Fibroblast of lung (primary cell): Measurements from ENCODE around the gene INPP5A.

ENCODE experiments used
- EZH2 ChIP-seq: IDR thresholded peaks from 2 replicates; pipeline ENCODE4 v1.5.1; 2012; ENCODE audit warnings: low read length, control low read depth, mild to moderate bottlenecking; ENCODE audit errors: missing control alignments
- TF ChIP-seq, protein P1 (sequence below), 2 donors: IDR thresholded peaks in 1 of 2; conservative IDR thresholded peaks in 1 of 2; 1 replicate in 1 of 2; 2 replicates in 1 of 2; pipeline ENCODE4 v1.5.1; 2011 to 2012; ENCODE audit warnings: low read length in 2 of 2, control low read depth in 1 of 2, inconsistent platforms in 1 of 2, low read depth in 1 of 2, mild to moderate bottlenecking in 1 of 2

DNA sequence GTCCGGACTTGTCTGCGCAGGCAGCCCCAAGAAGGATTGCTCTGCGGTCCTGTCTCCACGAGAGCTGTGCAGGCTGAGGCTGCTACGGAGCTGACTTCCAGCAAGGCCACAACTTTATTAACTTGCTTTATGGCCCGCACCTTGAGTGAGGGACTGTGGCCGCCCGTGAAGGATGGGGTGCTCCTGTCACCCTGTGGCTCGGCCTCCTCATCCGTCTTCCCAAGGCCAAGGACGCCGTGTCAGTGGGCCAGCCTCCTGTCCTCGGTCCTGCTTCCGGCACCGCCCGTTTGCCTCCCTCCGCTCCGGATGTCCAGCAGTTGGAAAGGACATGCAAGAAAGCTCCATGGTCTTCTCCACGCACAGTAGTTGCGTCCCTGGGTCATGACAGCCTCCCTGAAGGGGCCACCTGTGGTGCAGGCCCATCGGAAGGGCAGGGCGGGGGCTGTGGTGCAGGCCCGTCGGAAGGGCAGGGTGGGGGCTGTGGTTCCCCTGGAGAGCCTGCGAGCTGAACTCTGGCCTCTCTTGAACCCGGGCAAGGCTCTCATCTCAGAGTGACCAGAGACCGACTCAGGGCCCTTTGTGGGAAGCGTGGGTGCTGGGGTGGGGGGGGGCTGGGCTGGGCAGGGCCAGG lies 161.3 kb downstream of the INPP5A start:
- no peak for TF ChIP-seq EZH2
- TF ChIP-seq, protein P1, sequence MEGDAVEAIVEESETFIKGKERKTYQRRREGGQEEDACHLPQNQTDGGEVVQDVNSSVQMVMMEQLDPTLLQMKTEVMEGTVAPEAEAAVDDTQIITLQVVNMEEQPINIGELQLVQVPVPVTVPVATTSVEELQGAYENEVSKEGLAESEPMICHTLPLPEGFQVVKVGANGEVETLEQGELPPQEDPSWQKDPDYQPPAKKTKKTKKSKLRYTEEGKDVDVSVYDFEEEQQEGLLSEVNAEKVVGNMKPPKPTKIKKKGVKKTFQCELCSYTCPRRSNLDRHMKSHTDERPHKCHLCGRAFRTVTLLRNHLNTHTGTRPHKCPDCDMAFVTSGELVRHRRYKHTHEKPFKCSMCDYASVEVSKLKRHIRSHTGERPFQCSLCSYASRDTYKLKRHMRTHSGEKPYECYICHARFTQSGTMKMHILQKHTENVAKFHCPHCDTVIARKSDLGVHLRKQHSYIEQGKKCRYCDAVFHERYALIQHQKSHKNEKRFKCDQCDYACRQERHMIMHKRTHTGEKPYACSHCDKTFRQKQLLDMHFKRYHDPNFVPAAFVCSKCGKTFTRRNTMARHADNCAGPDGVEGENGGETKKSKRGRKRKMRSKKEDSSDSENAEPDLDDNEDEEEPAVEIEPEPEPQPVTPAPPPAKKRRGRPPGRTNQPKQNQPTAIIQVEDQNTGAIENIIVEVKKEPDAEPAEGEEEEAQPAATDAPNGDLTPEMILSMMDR (conservative IDR thresholded peaks at IDR 0.05 in 1 of 2, IDR thresholded peaks at IDR 0.05 in 1 of 2; ENCODE audit: low read depth in 1 of 2, low read length in 2 of 2), result no peak
